ENCODE results near the gene TOX3.

The TOX3 gene

DNA sequence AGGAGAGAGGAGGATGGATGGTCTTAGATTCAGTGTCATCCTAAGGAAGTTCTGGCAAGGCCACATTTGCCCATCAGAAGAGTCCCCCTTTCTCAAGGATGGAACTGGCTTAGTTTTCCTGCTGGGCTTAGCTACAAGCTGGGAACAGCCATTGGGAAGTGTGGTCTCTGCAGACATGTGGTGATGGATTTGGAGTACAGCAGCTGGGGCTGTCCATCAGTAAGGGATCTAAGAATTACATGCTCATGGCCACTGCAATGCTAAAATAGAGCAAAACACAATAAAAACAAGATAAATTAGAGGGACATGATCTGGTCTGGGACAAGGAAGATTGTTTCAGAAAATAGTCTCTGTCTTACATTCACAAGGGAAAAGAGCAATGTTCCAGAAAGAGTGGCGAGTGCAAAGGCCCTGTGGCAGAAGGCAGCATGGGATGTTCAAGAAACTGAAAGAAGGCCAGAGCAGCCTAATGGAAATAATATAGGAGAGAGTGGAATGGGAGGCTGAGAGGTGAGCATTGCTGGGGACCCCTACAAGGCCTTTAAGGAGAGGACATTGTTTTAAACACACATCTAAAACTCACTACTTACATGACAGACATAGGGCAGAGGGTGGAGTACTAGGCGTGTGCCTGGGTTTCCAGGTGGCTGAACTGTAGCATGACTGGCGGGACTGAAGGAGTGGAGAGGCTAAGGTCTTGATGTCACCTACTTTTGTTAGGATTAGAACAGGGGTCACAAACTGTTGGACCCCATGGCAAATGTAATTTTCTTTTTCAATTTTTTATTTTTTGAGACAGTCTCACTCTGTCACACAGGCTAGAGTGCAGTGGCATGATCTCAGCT, 17.0 kb upstream of the TOX3 start:
- no peak for DNase-seq

- DNase-seq, result no peak
Observed at GRCh38 chr16:52562770-52563169, 15.8 kb upstream of the TOX3 start.

DNA sequence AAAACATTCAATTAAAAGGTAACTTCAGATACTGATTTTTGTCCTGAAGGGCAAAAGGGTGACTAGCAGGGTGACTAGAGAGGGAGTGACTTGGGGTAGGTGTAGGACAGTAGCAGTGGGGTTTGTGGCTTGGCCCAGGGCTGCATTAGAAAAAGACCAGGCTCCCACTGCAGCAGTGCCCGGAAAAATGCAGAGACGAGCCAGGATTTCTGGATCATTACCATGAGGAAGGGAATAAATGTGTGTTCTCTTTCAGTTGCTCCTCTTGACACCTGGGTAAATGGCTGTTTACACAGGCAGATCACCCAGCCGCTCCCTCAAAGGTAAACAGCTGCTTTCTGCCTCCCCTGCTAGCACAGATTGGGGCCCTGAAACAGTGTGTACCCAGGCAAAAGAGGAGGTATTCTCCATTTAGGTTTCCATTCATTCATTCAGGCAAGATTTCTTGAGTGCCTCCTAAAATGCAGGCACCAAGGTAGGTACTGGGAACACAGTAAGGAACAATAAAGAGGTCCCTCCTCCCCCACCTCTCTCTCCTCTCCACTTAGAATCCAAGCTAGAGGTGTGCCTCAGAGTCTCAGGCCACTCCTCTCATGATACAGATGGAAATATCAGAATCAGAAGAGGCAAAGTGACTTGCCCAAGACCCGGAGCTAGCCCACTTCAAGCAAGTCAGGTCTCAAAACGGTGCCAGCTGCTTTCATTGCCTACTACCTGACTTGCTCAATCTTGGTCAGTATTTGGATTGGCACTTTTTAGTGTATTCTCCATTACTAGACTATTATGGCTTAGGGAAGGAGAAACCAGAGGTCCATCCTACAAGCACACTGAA, 15.2 kb upstream of the TOX3 start:
- DNase-seq, result no peak

DNA sequence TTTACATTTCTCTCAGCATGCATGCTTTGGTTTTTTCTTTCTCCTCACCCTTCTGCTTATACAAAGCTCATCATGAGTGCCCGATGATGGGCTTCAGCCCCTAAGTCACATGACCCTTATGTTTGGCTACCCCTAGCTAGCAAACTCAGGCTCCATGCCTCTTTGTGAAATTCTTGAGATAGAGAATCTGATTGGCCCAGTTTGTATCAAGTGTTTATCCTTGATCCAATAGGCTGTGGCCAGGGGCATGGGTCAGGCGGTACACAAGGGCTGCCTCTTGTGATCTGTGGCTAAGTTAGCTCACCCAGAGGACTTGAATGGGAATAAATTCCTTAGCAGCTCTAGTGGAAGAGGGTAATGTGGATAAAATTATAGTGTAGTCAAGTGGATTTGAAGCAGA, 11.5 kb upstream of the TOX3 start:
- no peak for DNase-seq

DNA sequence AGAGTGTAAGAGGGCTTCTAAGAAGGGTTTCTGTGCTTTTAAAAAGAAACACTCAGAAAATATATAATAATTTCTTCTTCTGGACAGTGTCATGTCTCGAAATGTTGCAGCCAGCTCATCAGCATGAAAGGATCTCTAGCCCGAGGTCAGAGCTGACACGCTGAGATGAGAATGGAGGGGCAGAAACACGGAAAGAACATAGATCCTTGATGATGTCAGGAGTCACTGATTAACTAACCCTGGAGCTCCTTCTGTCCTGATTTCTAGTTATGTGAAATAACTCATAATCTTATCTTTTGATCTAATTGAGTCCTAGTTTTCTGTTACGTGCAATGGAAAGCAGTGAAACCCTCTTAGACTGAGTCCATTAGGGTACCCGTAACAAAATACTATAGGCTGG, 10.3 kb upstream of the TOX3 start:
- no peak for DNase-seq

- DNase-seq, result no peak
Observed at GRCh38 chr16:52556083-52556482, 9.1 kb upstream of the TOX3 start.

DNA sequence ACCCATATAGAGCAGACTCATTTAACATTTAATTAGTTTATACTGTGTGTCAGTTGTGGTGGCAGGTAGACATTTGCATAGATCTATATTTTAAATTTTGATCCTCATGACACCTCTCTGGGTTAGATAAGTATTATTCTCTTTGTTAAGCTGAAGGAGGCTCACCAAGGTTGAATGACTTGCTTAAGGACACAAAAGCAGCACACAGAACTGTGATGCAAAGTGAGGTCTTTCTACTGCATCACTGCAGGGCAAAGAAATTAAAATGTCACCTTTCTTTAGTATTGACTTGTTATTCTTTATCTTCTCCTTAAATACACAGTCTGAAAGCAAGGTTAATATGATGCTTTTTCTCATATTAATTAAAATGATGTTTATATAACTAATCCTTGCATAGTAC, 8.6 kb upstream of the TOX3 start:
- no peak for DNase-seq

DNA sequence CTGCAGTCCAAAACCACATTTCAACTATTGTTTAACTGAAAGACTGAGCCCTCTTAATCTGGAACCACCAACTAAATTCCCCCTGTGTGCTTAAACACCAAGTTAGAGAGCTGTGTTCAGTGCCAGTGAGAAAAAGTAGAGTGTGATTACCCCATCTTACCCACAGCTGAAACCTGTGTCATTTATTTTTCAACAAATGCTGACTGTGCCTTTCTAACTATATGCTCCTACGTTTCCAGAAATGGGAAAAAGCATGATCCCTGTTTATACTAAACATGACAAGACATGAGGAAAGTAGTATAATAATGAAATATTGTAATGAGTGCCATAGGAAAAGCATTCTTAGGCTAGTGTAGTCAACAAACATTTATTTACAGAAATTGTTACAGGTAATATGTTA, 7.4 kb upstream of the TOX3 start:
- no peak for DNase-seq

GRCh38 chr16:52553322-52553721, 6.4 kb upstream of the TOX3 start:
- DNase-seq, result no peak

GRCh38 chr16:52552643-52553042, 5.7 kb upstream of the TOX3 start:
- no peak for DNase-seq

- no peak for DNase-seq
Observed at GRCh38 chr16:52549011-52549692, 2.2 kb upstream of the TOX3 start.

GRCh38 chr16:52548261-52549010, 1.5 kb upstream of the TOX3 start:
- DNase-seq, result no peak

GRCh38 chr16:52547834-52548215, 882 bp upstream of the TOX3 start:
- no peak for DNase-seq

DNA sequence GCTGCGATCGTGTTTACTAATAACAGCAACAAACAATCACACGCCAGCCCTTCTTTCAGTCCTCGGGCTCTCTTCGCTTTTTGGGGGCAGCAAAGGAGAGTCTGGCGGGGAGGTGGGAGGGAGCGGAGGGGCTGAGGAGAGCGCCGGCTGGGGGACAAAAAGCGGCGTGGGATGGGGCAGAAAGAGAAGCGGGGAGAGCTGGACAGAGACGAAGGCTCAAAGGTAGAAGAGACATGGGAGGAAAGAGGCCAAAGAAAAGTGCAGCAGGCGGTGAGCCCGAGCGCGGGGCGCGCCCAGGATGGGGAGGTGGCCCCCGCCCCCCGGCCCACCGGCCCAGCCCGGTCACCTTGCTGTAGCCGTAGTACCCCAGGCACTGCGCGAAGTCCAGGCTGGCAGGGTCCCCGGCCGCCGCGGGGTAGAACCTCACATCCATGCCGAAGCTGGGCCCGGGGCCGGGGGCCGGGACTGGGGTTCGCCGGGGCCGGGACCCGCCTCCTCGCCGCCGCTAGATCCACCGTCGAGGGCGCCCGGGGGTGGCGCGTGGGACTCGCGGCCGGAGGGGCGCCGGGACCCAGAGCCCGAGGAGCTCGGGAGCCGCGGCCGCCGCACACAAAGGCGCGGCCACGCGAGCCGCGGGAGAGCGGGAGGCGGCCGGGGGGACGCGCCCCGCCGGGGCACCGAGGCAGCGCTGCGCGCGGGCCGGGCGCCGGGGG, 496 bp downstream of the TOX3 start:
- no peak for DNase-seq

DNA sequence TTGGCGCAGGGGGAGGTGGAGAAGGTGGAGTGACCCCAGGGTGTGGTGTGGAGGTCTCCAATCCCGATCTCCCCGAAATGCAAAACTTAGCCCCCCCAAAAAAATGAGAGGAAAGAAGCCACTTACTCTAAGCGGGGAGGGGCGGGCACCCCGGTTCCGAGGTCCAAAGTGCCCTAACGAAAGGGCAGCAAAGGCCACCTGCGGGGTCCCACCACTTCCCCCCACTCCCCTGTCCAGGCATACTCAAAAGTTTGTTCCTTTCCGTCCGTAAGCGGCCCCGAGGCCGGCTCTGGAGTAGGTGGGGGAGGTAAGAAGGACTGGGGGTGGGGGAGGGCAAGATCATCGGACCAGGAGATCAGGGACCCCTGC, 1.1 kb downstream of the TOX3 start:
- DNase-seq, result no peak

GRCh38 chr16:52545222-52545897, 1.6 kb downstream of the TOX3 start:
- no peak for DNase-seq

- no peak for DNase-seq
Observed at GRCh38 chr16:52544703-52545102, 2.2 kb downstream of the TOX3 start.

GRCh38 chr16:52543654-52544053, 3.3 kb downstream of the TOX3 start:
- no peak for DNase-seq

GRCh38 chr16:52540910-52541309, 6.0 kb downstream of the TOX3 start:
- DNase-seq, result no peak

GRCh38 chr16:52539191-52539590, 7.8 kb downstream of the TOX3 start:
- DNase-seq, result no peak

DNA sequence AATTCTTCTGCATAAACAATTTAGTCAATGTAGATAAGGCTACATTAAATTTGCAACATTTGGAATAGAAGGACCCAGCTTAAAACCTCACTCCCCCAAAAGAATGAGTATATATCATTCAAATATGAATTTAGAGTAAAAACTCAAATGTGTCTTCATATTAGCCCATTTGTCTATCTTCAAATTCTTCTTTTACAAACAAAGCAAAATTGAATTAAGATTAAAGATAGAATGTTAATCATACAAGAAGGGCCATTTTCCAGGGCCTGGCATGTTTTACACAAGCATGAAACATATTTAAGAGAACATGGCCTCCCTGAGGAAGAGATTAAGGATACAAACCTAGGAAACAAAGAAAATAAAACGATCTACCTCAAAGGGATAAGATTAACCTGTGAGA, 8.4 kb downstream of the TOX3 start:
- DNase-seq, result no peak

DNA sequence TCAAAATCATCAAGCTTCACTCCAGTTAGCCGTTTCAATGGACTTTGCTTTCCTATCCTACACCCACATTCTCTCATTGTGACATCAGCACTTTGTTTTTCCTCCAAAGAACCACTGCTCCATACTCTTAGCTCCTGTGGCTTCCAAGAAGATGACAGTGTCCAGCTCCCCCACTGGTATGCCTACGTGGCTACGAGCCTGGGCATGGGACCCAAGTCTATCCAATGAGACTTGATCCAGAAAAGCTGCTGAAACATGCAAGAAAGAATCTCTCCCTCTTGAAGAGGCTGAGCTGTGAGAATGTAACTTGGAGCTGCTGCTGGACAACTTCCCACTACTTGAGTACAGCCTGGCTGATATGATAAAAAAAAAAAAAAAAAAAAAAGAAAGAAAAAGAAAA, 9.4 kb downstream of the TOX3 start:
- no peak for DNase-seq
